GM10266 (cell line): Measurements from ENCODE around the gene SLC24A3.

Experiments used
- DNase-seq: peaks from one replicate; pipeline ENCODE4 v3.0.0; 2012; ENCODE audit errors: extremely low spot score
- TF ChIP-seq, protein P1 (sequence below): IDR thresholded peaks from 2 replicates; pipeline ENCODE4 v1.5.1; 2012; ENCODE audit warnings: mild to moderate bottlenecking, low read depth; ENCODE audit not compliant: control insufficient read depth, insufficient read depth; ENCODE audit errors: missing control alignments

The SLC24A3 gene

GRCh38 chr20:19367591-19367990 is 155.1 kb downstream of the SLC24A3 start:
- TF ChIP-seq, protein P1, sequence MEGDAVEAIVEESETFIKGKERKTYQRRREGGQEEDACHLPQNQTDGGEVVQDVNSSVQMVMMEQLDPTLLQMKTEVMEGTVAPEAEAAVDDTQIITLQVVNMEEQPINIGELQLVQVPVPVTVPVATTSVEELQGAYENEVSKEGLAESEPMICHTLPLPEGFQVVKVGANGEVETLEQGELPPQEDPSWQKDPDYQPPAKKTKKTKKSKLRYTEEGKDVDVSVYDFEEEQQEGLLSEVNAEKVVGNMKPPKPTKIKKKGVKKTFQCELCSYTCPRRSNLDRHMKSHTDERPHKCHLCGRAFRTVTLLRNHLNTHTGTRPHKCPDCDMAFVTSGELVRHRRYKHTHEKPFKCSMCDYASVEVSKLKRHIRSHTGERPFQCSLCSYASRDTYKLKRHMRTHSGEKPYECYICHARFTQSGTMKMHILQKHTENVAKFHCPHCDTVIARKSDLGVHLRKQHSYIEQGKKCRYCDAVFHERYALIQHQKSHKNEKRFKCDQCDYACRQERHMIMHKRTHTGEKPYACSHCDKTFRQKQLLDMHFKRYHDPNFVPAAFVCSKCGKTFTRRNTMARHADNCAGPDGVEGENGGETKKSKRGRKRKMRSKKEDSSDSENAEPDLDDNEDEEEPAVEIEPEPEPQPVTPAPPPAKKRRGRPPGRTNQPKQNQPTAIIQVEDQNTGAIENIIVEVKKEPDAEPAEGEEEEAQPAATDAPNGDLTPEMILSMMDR: no peak

DNA sequence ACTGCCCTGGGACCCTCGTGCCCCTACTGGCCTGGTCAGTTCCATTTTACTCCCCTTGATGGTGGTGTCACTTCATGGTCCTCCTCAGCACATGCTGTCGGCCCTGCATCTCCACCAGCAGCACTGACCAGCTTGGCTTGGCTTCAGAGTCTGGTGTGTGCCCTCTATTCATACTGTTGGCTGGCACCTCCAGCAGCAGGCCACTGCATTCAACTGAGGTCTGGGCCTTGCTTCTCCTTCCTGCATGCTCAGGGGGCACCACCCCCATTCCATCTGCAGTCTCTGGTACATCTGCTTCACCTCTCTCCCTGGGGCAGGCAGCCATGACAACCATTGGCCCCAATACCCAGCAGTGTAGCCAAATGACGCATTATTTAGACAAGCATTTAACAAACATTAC is 155.9 kb downstream of the SLC24A3 start:
- no peak for DNase-seq
- TF ChIP-seq, protein P1: no peak

More at GRCh38 chr20:19367591-19367990, 155.1 kb downstream of the SLC24A3 start:
- DNase-seq: no peak

GRCh38 chr20:19370076-19371075 is 157.9 kb downstream of the SLC24A3 start:
- TF ChIP-seq, protein P1: no peak
- DNase-seq: no peak

- TF ChIP-seq, protein P1: no peak
- no peak for DNase-seq
Measured at GRCh38 chr20:19371112-19371511, 158.7 kb downstream of the SLC24A3 start.

DNA sequence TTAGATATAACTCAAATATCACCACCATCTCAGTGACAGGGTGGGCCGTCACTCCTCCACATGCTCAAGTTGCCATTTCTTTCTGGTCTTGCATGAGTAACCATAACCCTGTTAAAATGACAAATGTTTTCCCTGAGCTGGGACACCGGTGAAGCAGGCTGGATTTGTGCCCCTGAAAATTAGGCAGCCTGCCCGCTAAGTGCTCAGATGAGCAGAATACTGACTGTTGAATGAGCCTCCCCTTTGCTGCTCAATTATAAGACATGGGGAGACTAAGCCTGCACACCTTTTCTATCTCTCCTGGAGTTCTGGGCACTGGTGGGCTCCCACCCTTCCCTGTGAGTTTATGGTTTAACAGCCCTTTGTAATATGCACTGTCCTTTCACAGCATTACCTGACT is 161.8 kb downstream of the SLC24A3 start:
- TF ChIP-seq, protein P1: no peak
- no peak for DNase-seq

DNA sequence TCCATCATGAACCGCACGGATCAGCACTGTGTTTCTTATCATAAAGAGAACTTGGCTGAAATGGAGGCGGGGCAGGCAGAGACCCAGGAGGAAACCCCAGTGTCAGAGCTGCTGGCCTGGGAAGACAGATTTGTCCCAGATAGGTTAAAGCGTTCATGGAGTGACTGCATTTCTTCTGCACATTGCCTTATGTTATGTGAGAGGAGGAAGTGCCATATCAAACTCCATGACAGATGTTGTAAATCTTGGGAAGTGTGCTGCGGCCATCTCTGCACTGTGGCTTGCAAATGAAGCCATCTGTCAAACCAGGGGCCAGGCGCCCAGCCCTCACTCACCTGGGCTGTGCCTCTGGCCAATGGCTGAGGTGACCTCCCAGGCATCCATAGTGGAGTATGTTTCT is 163.0 kb downstream of the SLC24A3 start:
- TF ChIP-seq, protein P1: no peak
- DNase-seq: no peak

DNA sequence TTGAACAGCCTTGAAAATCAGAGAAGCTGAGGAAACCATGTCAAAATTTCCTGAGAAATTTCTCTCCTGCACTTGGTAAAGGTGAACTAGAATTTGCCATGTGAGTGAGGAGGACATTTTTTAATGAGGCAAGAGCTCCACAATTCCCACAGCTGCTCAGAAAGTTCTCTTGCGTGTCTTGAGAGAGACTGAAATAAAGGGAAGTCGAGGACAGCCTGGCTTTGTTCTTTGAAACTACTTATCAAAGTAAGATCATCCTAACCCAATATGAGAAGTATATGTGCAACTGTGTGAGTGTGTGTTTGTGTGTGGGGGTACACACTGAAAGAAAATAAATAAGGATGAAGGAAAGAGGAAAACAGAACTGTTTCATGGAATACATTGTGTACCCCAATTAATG is 163.4 kb downstream of the SLC24A3 start:
- TF ChIP-seq, protein P1: no peak
- no peak for DNase-seq
